DND-41 (cell line): ENCODE results near the gene FBN3.

Experiments
- CTCF ChIP-seq: IDR thresholded peaks from 2 replicates; pipeline ENCODE4 v1.5.1; 2012; ENCODE audit warnings: borderline replicate concordance, low read length, moderate library complexity, mild to moderate bottlenecking; ENCODE audit not compliant: poor library complexity, severe bottlenecking; ENCODE audit errors: extremely low read depth
- EZH2 ChIP-seq: IDR thresholded peaks from 3 replicates; pipeline ENCODE4 v1.6.1; 2012; ENCODE audit warnings: borderline replicate concordance, low read depth, mild to moderate bottlenecking, moderate library complexity, low read length, inconsistent platforms; ENCODE audit not compliant: severe bottlenecking

GRCh38 chr19:8131517-8131916, 17.9 kb downstream of the FBN3 start:
- no peak for TF ChIP-seq CTCF
- no peak for TF ChIP-seq EZH2
